Ammon's horn (tissue), 1 donor: ENCODE data around the gene SLC40A1.

Experiments
- DNase-seq: peaks from one replicate; pipeline ENCODE4 v3.0.0-alpha.2; 2016; ENCODE audit warnings: low spot score

SLC40A1 gene

GRCh38 chr2:189569295-189569910 lies 11.2 kb downstream of the SLC40A1 start:
- peak; percentile 25 for DNase-seq

- DNase-seq = no peak
Measured at GRCh38 chr2:189566046-189566445, 14.5 kb downstream of the SLC40A1 start.

GRCh38 chr2:189561371-189562038 lies 19.1 kb downstream of the SLC40A1 start:
- no peak for DNase-seq

GRCh38 chr2:189560273-189560586 lies 20.4 kb downstream of the SLC40A1 start:
- no peak for DNase-seq

GRCh38 chr2:189559579-189560272 lies 20.9 kb downstream of the SLC40A1 start:
- no peak for DNase-seq

- DNase-seq = no peak
Measured at GRCh38 chr2:189558516-189559272, 21.9 kb downstream of the SLC40A1 start.

GRCh38 chr2:189557373-189557772 lies 23.2 kb downstream of the SLC40A1 start:
- no peak for DNase-seq

- DNase-seq = no peak
Measured at GRCh38 chr2:189556526-189556925, 24.1 kb downstream of the SLC40A1 start.

- DNase-seq = no peak
Measured at GRCh38 chr2:189555232-189555631, 25.4 kb downstream of the SLC40A1 start.

- DNase-seq = no peak
Measured at GRCh38 chr2:189553504-189554088, 27.0 kb downstream of the SLC40A1 start.

GRCh38 chr2:189552991-189553404 lies 27.6 kb downstream of the SLC40A1 start:
- DNase-seq = no peak

GRCh38 chr2:189552334-189552990 lies 28.1 kb downstream of the SLC40A1 start:
- DNase-seq = no peak

GRCh38 chr2:189551808-189552207 lies 28.8 kb downstream of the SLC40A1 start:
- DNase-seq = no peak

GRCh38 chr2:189549449-189549832 lies 31.1 kb downstream of the SLC40A1 start:
- DNase-seq = no peak

- no peak for DNase-seq
Measured at GRCh38 chr2:189548666-189549448, 31.7 kb downstream of the SLC40A1 start.

GRCh38 chr2:189545418-189545817 lies 35.2 kb downstream of the SLC40A1 start:
- DNase-seq = no peak

- DNase-seq = no peak
Measured at GRCh38 chr2:189544318-189545042, 36.1 kb downstream of the SLC40A1 start.

- DNase-seq = no peak
Measured at GRCh38 chr2:189543367-189543766, 37.2 kb downstream of the SLC40A1 start.

- DNase-seq = no peak
Measured at GRCh38 chr2:189542145-189542882, 38.3 kb downstream of the SLC40A1 start.

GRCh38 chr2:189541591-189541990 lies 39.0 kb downstream of the SLC40A1 start:
- no peak for DNase-seq
